GM10266 (cell line): Measurements from ENCODE around the gene CYP4A22.
"Not testable (repeated sequence)": the region's sequence is repeated elsewhere in the genome, so short reads cannot be mapped to it uniquely, and the experiment has no call there.

Source experiments
- DNase-seq: peaks from one replicate; pipeline ENCODE4 v3.0.0; 2012; ENCODE audit errors: extremely low spot score
- CTCF ChIP-seq: IDR thresholded peaks from 2 replicates; pipeline ENCODE4 v1.5.1; 2012; ENCODE audit warnings: mild to moderate bottlenecking, low read depth; ENCODE audit not compliant: control insufficient read depth, insufficient read depth; ENCODE audit errors: missing control alignments

The CYP4A22 gene, protein sequence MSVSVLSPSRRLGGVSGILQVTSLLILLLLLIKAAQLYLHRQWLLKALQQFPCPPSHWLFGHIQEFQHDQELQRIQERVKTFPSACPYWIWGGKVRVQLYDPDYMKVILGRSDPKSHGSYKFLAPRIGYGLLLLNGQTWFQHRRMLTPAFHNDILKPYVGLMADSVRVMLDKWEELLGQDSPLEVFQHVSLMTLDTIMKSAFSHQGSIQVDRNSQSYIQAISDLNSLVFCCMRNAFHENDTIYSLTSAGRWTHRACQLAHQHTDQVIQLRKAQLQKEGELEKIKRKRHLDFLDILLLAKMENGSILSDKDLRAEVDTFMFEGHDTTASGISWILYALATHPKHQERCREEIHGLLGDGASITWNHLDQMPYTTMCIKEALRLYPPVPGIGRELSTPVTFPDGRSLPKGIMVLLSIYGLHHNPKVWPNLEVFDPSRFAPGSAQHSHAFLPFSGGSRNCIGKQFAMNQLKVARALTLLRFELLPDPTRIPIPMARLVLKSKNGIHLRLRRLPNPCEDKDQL

DNA sequence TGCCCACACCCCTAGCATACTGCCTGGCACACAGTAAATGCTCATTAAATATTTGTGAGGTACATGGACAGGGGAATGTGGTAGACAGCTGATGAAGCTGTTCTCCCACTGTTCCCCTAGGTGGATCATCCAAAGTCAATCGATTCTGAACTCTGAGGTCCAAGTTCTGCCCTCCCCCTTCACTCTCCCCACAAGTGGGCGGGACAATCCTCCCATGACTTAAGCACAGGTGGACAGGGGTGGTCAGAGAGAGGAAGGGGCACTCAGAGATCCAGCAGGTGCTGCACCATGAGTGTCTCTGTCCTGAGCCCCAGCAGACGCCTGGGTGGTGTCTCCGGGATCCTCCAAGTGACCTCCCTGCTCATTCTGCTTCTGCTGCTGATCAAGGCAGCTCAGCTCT is at the start of gene CYP4A22:
TSS of gene CYP4A22 (plus strand) at position 244 of the 400 bp plus-strand sequence. CDS start at position 289, 45 bp downstream.
- no peak for TF ChIP-seq CTCF
- DNase-seq: no peak

DNA sequence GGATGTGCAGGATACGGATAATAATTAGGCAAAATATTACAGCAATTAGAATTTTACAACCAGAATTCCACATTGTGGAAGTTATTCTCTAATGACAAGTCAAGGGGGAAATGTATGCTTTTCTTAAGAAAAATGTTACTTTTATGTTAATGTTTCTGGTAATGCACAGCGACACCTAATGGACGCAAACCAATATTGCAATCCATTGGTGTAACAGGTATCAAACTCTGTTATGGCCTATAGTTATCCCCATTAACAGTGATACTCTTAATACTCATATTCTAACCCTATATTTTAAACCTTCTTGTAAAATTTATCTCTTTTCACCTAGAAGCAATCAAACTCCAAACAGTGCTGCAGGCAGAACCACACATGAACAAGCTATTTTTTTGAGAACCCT is 47.9 kb upstream of the CYP4A22 start:
- peak; percentile 55 for TF ChIP-seq CTCF
- DNase-seq: not testable (repeated sequence)

DNA sequence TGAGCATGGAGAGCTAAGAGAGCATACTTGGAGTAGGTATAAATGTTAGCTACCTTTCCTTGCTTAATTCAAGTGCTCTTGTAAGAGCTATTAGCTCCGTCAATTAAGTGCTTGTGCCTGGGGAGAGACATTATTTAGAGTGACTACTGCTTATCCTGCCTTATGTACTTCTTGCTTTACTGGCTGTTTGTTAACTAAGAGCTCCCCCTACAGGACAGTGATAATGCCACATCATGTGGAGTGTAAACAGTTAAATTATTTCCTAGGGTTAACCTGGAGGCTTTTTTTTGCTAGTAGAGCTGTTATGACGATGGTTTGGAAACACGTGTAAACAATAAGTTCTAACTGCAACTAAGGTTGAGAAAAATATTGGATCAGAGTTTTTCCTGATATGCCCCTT is 45.8 kb upstream of the CYP4A22 start:
- DNase-seq: not testable (repeated sequence)

DNA sequence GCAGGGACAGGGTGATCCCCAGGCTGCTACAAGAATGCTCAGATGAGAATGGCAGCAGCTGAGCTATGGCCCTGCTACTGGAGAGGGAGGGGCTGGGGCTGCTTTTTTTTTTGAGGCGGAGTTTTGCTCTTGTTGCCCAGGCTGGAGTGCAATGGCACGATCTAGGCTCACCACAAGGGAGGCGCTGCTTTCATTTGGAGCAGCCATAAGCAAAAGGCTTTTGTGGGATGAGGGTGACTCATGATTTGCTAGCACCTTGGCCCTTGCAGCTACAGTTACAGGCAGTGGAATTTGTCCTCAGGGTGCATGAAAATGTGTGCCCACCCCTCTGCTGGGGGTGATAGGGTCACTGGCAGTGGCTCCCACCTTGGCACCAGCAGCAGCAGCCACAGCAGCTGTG is 32.4 kb upstream of the CYP4A22 start:
- TF ChIP-seq CTCF: no peak
- DNase-seq: no peak

- no peak for TF ChIP-seq CTCF
- DNase-seq: no peak
These were observed 30.4 kb upstream of the CYP4A22 start for GRCh38 chr1:47106792-47107191.

GRCh38 chr1:47107851-47108574 is 29.2 kb upstream of the CYP4A22 start:
- not testable (repeated sequence) for DNase-seq

GRCh38 chr1:47109482-47109881 is 27.8 kb upstream of the CYP4A22 start:
- not testable (repeated sequence) for DNase-seq

GRCh38 chr1:47113178-47113577 is 24.1 kb upstream of the CYP4A22 start:
- no peak for TF ChIP-seq CTCF
- DNase-seq: no peak

GRCh38 chr1:47121039-47121438 is 16.2 kb upstream of the CYP4A22 start:
- not testable (repeated sequence) for DNase-seq

- not testable (repeated sequence) for DNase-seq
These were observed 12.4 kb upstream of the CYP4A22 start for GRCh38 chr1:47124834-47125233.

DNA sequence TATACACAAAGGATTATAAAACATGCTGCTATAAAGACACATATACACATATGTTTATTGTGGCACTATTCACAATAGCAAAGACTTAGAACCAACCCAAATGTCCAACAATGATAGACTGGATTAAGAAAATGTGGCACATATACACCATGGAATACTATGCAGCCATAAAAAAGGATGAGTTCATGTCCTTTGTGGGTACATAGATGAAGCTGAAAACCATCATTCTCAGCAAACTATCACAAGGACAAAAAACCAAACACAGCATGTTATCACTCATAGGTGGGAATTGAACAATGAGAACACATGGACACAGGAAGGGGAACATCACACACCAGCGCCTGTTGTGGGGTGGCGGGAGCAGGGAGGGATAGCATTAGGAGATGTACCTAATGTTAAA is 10.2 kb upstream of the CYP4A22 start:
- not testable (repeated sequence) for DNase-seq
